ENCODE measurements around the gene FRRS1L. TPM values are rescaled to one million over a fixed set of nuclear protein-coding genes. Genes with fewer than 3 reads are reported as not detected.
A peak's percentile ranks its signal among the peaks of the same experiment; 100 is the strongest.

Gene FRRS1L
- total RNA-seq, 4 donors from 2014 or later, result 0.40 to 0.96 (median 0.64) TPM; not detected in 1

GRCh38 chr9:109149089-109149488 is 18.0 kb downstream of the FRRS1L start:
- in situ Hi-C loops (cut with MboI; ENCODE audit: low pct_ligation_motif_present in 1 of 4, low pct_unique_long_range_greater_than_20kb in 1 of 4, low sequenced_read_pairs in 3 of 4) (no loop called here), intact Hi-C loops (cut with DNase I; ENCODE audit: low total_unique reads) (no loop called here)
- no peak for TF ChIP-seq POLR2AphosphoS5 (IDR thresholded peaks at IDR 0.05)
- TF ChIP-seq POLR2A (IDR thresholded peaks at IDR 0.05), result no peak
- no peak for TF ChIP-seq EP300 (IDR thresholded peaks at IDR 0.05; ENCODE audit: low read depth)
- TF ChIP-seq CTCF (IDR thresholded peaks at IDR 0.05), result no peak
- H3K9me3 ChIP-seq, result peaks cover 6 to 11% of the 10 kb centered on the region in 2 donors
- no peaks in the 10 kb centered on the region for H3K27me3 ChIP-seq
- 91 to 95% methylated on average over 4 to 5 of the region's 5 CpGs for WGBS, 2 donors (ENCODE audit: low coverage in 1 of 2)
- H3K4me3 ChIP-seq, result no peak overlapping the region
- no peaks in the 10 kb centered on the region for H3K36me3 ChIP-seq
- H3K4me1 ChIP-seq, result peaks cover 0 to 4% (median 2%) of the 10 kb centered on the region in 4 donors
- H3K27ac ChIP-seq, result no peak overlapping the region
- no peak for DNase-seq

- no peak for DNase-seq
These were observed 22.0 kb downstream of the FRRS1L start for GRCh38 chr9:109145051-109145450.

GRCh38 chr9:109143881-109144562 is 23.0 kb downstream of the FRRS1L start:
- H3K4me1 ChIP-seq, result no peaks in the 10 kb centered on the region
- in situ Hi-C loops (cut with MboI; ENCODE audit: low pct_ligation_motif_present in 1 of 4, low pct_unique_long_range_greater_than_20kb in 1 of 4, low sequenced_read_pairs in 3 of 4) (no loop called here), intact Hi-C loops (cut with DNase I; ENCODE audit: low total_unique reads) (no loop called here)
- WGBS, 2 donors (ENCODE audit: low coverage in 1 of 2), result 36 to 67% methylated on average over 2 to 5 of the region's 5 CpGs
- H3K27ac ChIP-seq, result no peak overlapping the region
- H3K4me3 ChIP-seq, result no peak overlapping the region
- H3K9me3 ChIP-seq, result no peaks in the 10 kb centered on the region
- no peak for DNase-seq
- no peaks in the 10 kb centered on the region for H3K36me3 ChIP-seq
- H3K27me3 ChIP-seq, result no peaks in the 10 kb centered on the region
- TF ChIP-seq CTCF (IDR thresholded peaks at IDR 0.05) (peak in 4 of 5 experiments; percentile 30 to 43 (median 40)), POLR2A (IDR thresholded peaks at IDR 0.05) (no peak)

More at GRCh38 chr9:109145051-109145450, 22.0 kb downstream of the FRRS1L start:
- Histone ChIP-seq H3K4me3 (no peak overlapping the region), H3K27me3 (no peaks in the 10 kb centered on the region), H3K9me3 (no peaks in the 10 kb centered on the region), H3K36me3 (no peaks in the 10 kb centered on the region), H3K27ac (no peak overlapping the region), H3K4me1 (peaks cover 0 to 2% (median 0%) of the 10 kb centered on the region in 4 donors)
- WGBS, 2 donors (ENCODE audit: low coverage in 1 of 2), result 76 to 80% methylated on average over 5 to 6 of the region's 6 CpGs
- TF ChIP-seq POLR2A (IDR thresholded peaks at IDR 0.05) (no peak), POLR2AphosphoS5 (IDR thresholded peaks at IDR 0.05) (no peak), CTCF (IDR thresholded peaks at IDR 0.05) (no peak), EP300 (IDR thresholded peaks at IDR 0.05; ENCODE audit: low read depth) (no peak)
- in situ Hi-C loops (cut with MboI; ENCODE audit: low pct_ligation_motif_present in 1 of 4, low pct_unique_long_range_greater_than_20kb in 1 of 4, low sequenced_read_pairs in 3 of 4), result no loop called here
- intact Hi-C loops (cut with DNase I; ENCODE audit: low total_unique reads), result loop anchor here (1.0 kb wide), 1 partner anchor 11 kb away; no protein-coding TSS in a partner anchor

- in situ Hi-C loops (cut with MboI; ENCODE audit: low pct_ligation_motif_present in 1 of 4, low pct_unique_long_range_greater_than_20kb in 1 of 4, low sequenced_read_pairs in 3 of 4), result no loop called here
- TF ChIP-seq CTCF (IDR thresholded peaks at IDR 0.05) (no peak), POLR2AphosphoS5 (IDR thresholded peaks at IDR 0.05) (no peak), EP300 (IDR thresholded peaks at IDR 0.05; ENCODE audit: low read depth) (no peak), POLR2A (IDR thresholded peaks at IDR 0.05) (no peak)
- WGBS, 2 donors (ENCODE audit: low coverage in 1 of 2), result 91 to 94% methylated on average over 5 of the region's 5 CpGs
These were observed 25.7 kb downstream of the FRRS1L start for GRCh38 chr9:109141375-109141774.

More at GRCh38 chr9:109141375-109141774, 25.7 kb downstream of the FRRS1L start:
- H3K36me3 ChIP-seq, result no peaks in the 10 kb centered on the region
- no peak for DNase-seq
- intact Hi-C loops (cut with DNase I; ENCODE audit: low total_unique reads), result no loop called here
- no peak overlapping the region for H3K27ac ChIP-seq
- no peaks in the 10 kb centered on the region for H3K27me3 ChIP-seq
- no peaks in the 10 kb centered on the region for H3K9me3 ChIP-seq
- H3K4me3 ChIP-seq, result no peak overlapping the region
- H3K4me1 ChIP-seq, result no peaks in the 10 kb centered on the region
